ENCODE measurements around the gene ANGPTL7. TPM values are rescaled to one million over a fixed set of nuclear protein-coding genes. Genes with fewer than 3 reads are reported as not detected.

The ANGPTL7 gene
- total RNA-seq, 4 donors from 2014 or later: 2.9 to 11.9 (median 6.2) TPM; not detected in 1

DNA sequence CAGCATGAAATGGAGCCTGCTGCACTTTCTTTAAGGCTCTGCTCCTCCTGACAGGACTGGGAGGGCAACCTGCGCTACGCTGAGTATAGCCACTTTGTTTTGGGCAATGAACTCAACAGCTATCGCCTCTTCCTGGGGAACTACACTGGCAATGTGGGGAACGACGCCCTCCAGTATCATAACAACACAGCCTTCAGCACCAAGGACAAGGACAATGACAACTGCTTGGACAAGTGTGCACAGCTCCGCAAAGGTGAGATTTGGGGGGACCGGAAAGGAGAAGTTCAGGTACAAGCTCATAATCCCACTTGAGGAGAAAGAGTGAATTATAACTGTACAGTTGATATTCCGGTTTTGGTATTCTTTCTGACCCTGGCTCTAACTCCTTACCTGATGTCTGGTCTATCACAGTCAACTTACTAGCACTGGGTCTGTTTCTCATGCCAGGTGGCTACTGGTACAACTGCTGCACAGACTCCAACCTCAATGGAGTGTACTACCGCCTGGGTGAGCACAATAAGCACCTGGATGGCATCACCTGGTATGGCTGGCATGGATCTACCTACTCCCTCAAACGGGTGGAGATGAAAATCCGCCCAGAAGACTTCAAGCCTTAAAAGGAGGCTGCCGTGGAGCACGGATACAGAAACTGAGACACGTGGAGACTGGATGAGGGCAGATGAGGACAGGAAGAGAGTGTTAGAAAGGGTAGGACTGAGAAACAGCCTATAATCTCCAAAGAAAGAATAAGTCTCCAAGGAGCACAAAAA lies 5.4 kb downstream of the ANGPTL7 start:
- TF ChIP-seq, protein P1, sequence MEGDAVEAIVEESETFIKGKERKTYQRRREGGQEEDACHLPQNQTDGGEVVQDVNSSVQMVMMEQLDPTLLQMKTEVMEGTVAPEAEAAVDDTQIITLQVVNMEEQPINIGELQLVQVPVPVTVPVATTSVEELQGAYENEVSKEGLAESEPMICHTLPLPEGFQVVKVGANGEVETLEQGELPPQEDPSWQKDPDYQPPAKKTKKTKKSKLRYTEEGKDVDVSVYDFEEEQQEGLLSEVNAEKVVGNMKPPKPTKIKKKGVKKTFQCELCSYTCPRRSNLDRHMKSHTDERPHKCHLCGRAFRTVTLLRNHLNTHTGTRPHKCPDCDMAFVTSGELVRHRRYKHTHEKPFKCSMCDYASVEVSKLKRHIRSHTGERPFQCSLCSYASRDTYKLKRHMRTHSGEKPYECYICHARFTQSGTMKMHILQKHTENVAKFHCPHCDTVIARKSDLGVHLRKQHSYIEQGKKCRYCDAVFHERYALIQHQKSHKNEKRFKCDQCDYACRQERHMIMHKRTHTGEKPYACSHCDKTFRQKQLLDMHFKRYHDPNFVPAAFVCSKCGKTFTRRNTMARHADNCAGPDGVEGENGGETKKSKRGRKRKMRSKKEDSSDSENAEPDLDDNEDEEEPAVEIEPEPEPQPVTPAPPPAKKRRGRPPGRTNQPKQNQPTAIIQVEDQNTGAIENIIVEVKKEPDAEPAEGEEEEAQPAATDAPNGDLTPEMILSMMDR (IDR thresholded peaks at IDR 0.05; ENCODE audit: low read depth): no peak

DNA sequence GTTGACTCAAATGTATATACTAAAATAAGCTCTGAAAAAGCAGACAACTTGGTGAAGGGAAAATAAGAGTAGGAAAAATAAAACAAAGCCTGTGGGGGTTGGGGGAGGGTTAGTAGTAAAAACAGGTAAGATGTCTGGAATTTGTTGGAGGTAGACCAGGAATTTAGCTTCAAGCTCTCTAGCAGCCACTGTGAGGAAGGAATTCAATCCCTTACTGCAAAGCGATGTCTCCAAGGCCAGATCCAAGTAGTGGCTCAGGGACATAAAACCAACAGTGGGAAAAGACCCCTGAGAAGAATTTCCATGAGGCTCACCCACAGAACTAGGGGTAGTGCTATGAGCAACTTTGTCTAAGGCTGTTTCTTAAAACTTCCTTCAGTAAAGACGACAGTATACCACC lies 7.8 kb downstream of the ANGPTL7 start:
- TF ChIP-seq, protein P1 (IDR thresholded peaks at IDR 0.05; ENCODE audit: low read depth): no peak

DNA sequence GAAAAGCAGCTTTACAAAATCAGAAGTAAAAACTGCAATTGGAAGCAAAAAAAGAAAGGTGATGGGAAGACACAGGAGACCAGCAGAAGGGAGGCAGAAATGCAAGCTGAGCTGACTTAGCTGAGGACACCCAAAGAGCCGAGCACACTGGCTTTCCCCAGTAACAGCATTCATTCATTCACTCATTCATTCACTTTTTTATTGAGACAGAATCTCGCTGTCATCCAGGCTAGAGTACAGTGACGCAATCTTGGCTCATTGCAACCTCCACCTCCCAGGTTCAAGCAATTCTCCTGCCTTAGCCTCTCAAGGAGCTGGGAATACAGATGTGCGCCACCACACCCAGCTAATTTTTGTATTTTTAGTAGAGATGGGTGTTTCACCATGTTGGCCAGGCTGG lies 8.2 kb downstream of the ANGPTL7 start:
- TF ChIP-seq, protein P1 (IDR thresholded peaks at IDR 0.05; ENCODE audit: low read depth): no peak

DNA sequence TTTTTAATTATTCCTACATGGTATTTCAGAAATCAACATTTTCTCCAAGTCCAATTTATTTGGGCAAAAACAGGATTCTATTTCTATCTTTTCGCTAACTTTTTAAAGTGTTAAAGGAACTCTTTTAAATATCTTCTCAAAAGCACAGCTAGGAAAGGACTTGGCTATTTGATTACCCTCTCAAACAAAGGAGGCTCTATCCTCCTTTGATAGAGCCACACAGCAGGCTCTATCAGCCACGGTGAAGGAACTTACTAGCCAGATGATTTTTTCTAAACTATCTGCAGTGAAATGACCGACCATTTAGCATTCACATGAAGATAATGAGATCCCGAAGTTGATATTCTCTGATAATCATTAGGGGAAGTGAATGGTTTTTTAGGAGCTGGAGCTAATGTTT lies 9.1 kb downstream of the ANGPTL7 start:
- TF ChIP-seq, protein P1 (IDR thresholded peaks at IDR 0.05; ENCODE audit: low read depth): no peak

DNA sequence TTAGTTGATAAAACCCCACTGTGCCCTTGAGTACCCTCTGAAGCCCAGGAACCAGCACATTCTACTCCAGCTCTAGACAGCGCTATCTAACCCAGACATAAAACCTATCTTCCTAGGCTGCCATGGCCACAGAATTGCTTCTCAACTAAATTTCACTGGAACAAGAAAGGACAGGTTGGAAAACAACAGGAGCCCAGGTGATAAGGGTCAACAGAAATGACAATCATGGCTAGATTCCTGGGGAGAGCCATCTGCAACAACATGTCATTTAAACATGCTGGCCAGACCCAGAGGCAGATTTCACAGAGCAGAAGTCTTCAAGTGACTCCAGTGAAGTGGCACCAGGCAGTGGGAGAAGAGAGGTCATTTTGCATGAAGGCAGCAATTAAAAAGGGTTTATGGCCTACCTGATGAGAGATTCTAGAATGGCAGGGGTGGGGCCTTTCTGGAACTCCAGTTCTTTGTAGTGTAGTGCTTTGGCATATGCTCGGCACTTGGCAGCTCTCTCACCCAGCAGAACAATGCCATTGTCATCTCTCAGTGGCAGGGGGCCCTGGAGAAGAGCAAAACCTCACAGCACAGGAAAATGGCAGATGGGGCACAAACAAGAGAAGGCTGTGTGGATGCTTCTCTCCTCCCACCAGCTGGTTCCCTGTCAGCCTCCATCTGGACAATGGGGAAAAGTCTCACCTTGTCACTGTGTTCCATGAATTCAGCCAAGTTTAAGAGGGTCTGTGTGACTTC lies 9.9 kb downstream of the ANGPTL7 start:
- TF ChIP-seq, protein P1 (IDR thresholded peaks at IDR 0.05; ENCODE audit: low read depth): no peak

DNA sequence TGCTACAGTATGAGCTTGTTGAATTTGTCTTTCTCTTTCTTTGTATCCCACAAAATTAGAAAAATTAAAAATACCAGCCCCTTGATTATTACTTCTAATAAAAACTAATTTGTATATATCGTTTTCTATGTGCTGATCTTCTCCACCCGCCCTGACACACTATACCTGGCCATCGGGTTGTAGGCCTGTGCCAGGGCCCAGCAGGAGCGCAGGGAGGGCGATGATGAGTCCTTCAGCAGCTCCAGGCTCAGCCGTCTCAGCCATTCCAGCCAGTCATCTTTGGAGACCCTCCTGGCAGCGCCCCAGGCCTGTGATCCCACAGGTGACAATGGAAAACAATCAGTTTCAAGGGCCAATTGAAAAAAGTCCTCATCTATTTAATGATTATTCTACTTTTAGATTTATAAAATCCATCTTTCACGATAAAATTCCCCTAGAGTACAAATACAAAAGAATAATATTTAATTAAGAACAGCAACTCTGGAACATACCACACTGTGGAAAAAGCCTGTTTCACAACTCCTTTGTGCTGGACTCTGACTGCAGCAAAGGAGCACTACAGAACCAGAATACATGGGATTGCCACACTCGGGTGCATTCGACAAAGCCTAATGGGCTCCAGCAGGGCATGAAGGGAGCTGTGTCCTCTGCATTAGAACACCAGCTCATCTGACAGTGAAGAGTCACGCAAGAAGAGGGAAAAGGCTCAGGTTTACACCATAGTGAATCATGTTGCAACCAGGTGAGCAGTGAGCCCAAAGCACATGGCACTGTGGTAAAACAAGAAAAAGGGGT lies 15.4 kb downstream of the ANGPTL7 start:
- TF ChIP-seq, protein P1 (IDR thresholded peaks at IDR 0.05; ENCODE audit: low read depth): no peak
